Measurements from ENCODE around the gene SHKBP1. TPM values are rescaled to one million over a fixed set of nuclear protein-coding genes. Genes with fewer than 3 reads are reported as not detected.
A peak's percentile ranks its signal among the peaks of the same experiment; 100 is the strongest.

Gene SHKBP1
- total and polyA plus RNA-seq, 2 of the 4 experiments (the other 2 are of a cell fraction) = 15.6 to 94.0 TPM

- TF ChIP-seq ELK1 (IDR thresholded peaks at IDR 0.05; ENCODE audit: borderline replicate concordance, low read depth, low read length) = no peak
Measured at GRCh38 chr19:40603389-40604170, 26.9 kb downstream of the SHKBP1 start (continued).

GRCh38 chr19:40604171-40604646, 27.5 kb downstream of the SHKBP1 start:
- no peak overlapping the region; the same call in 2 of the 3 replicates for H2BK15ac ChIP-seq (ENCODE audit: low read depth, low read length)
- DNase-seq (no peak), ATAC-seq (ENCODE audit: low read depth) (no peak)
- H3K4me2 ChIP-seq (ENCODE audit: low read depth, low read length) = peak overlapping the region; percentile 71
- peaks cover 0 to 22% of the 10 kb centered on the region in 2 experiments; a peak in 3 of 4 replicates for H3K79me1 ChIP-seq (ENCODE audit: low read depth in 1 of 2, low read length in 2 of 2)
- peaks cover 20% of the 10 kb centered on the region for H3K4me1 ChIP-seq (ENCODE audit: control insufficient read depth, insufficient read depth, low read length)
- H4K5ac ChIP-seq (ENCODE audit: low read depth, low read length) = no peak overlapping the region
- no peak overlapping the region for H3K14ac ChIP-seq (replicated peaks; ENCODE audit: low read depth, low read length)
- ChIA-PET POLR2A (ENCODE audit: unreplicated experiment) (interaction anchor here (1.7 to 2.2 kb wide), 2 partner anchors 11 to 42 kb away, joined by 7 to 11 read pairs; no protein-coding TSS in a partner anchor), CTCF (interaction anchor here (0.6 to 2.7 kb wide), 5 partner anchors 10 to 259 kb away, joined by 3 to 34 read pairs (median 4); no protein-coding TSS in a partner anchor)
- no peak overlapping the region for H3K56ac ChIP-seq (ENCODE audit: extremely low read depth, insufficient read depth, low read length)
- H3K9ac ChIP-seq (ENCODE audit: low read depth, low read length) = no peak overlapping the region
- no peak overlapping the region for H2BK5ac ChIP-seq (ENCODE audit: low read depth, low read length, poor library complexity, severe bottlenecking)
- H2AFZ ChIP-seq (replicated peaks; ENCODE audit: low read length, poor library complexity) = peak overlapping the region; percentile 90
- no peak overlapping the region for H3K23ac ChIP-seq (ENCODE audit: low read depth, low read length)
- H4K91ac ChIP-seq (ENCODE audit: insufficient read depth, low read depth, low read length) = no peak overlapping the region
- peak overlapping the region; percentile 96 for H3K27ac ChIP-seq (ENCODE audit: insufficient read depth, low read length)
- 16% methylated on average over 16 of the region's 18 CpGs; no CpG with 5 or more reads in 1 of the 2 experiments for WGBS, 2 experiments (ENCODE audit: extremely low coverage in 2 of 2, insufficient read length in 1 of 2)
- no TSS peak for BruUV-seq (replicated peaks)
- no peak overlapping the region for H2BK120ac ChIP-seq (ENCODE audit: low read depth, low read length)
- dilution Hi-C loops (cut with HindIII; ENCODE audit: low sequenced_read_pairs, unreplicated experiment) = no loop called here
- no peaks in the 10 kb centered on the region for H3K9me3 ChIP-seq (ENCODE audit: control insufficient read depth, insufficient read depth, low read length)
- no peak overlapping the region; the same call in 1 of the 2 replicates for H2BK20ac ChIP-seq (ENCODE audit: low read depth, low read length)
- H2AK5ac ChIP-seq (ENCODE audit: low read depth, low read length) = peak overlapping the region; percentile 67
- H3K36me3 ChIP-seq (ENCODE audit: control insufficient read depth, insufficient read depth, low read length) = peaks cover 13% of the 10 kb centered on the region; the same call in 1 of the 2 replicates
- intact Hi-C loops (cut with micrococcal nuclease) = loop anchor here (1.0 kb wide), 1 partner anchor 10 kb away; no protein-coding TSS in a partner anchor
- no peaks in the 10 kb centered on the region for H3K27me3 ChIP-seq (ENCODE audit: control insufficient read depth, insufficient read depth, low read length)
- in situ Hi-C loops (cut with MboI; ENCODE audit: low sequenced_read_pairs) = loop anchor here (10.0 kb wide), 1 partner anchor 299 kb away; no protein-coding TSS in a partner anchor
- no peak overlapping the region; the same call in 1 of the 2 replicates for H3K18ac ChIP-seq (ENCODE audit: low read depth, low read length)
- peak overlapping the region in 1 of 2 experiments; percentile 3; a peak in 1 of 4 replicates for H4K8ac ChIP-seq (ENCODE audit: low read depth in 2 of 2, low read length in 2 of 2)
- peak overlapping the region; percentile 17 for H2AK9ac ChIP-seq (replicated peaks; ENCODE audit: low read depth, low read length, poor library complexity)
- peaks cover 16% of the 10 kb centered on the region for H3K9me1 ChIP-seq (ENCODE audit: insufficient read depth, low read length)
- H3K4me3 ChIP-seq (ENCODE audit: insufficient read depth, low read depth, low read length) = peak overlapping the region; percentile 22
- peaks cover 2% of the 10 kb centered on the region; the same call in 1 of the 2 replicates for H4K20me1 ChIP-seq (ENCODE audit: insufficient read depth, low read length)
- peak overlapping the region; percentile 52 for H3K4ac ChIP-seq (ENCODE audit: low read depth, low read length)
- TF ChIP-seq RCOR1 (IDR thresholded peaks at IDR 0.05; ENCODE audit: insufficient replicate concordance, low read length) (no peak), BHLHE40 (IDR thresholded peaks at IDR 0.05; ENCODE audit: low read depth, low read length) (no peak), MAZ (IDR thresholded peaks at IDR 0.05; ENCODE audit: borderline replicate concordance, low read depth, low read length) (no peak), MXI1 (IDR thresholded peaks at IDR 0.05; ENCODE audit: borderline replicate concordance, low read depth, low read length) (no peak), RFX5 (IDR thresholded peaks at IDR 0.05; ENCODE audit: low read depth, low read length) (no peak), CTCF (conservative IDR thresholded peaks at IDR 0.05; ENCODE audit: low read depth, low read length) (no peak), NFE2L2 (IDR thresholded peaks at IDR 0.05; ENCODE audit: low read depth, low read length) (no peak), SMC3 (IDR thresholded peaks at IDR 0.05; ENCODE audit: low read depth, low read length) (no peak), RAD21 (IDR thresholded peaks at IDR 0.05; ENCODE audit: low read length) (no peak), FOS (IDR thresholded peaks at IDR 0.05; ENCODE audit: low read depth, low read length) (no peak)

Measured in IMR-90 (cell line).